Upper lobe of right lung (tissue), 1 donor: ENCODE results near the gene PDCD2. TPM values are rescaled to one million over a fixed set of nuclear protein-coding genes. Genes with fewer than 3 reads are reported as not detected.
A peak's percentile ranks its signal among the peaks of the same experiment; 100 is the strongest.
"Not testable (repeated sequence)": the region's sequence is repeated elsewhere in the genome, so short reads cannot be mapped to it uniquely, and the experiment has no call there.

Experiments
- ATAC-seq: fragments of 200-7000 bp; cut with Tn5 transposase; one replicate; pipeline ENCODE4 v1.9.1; 2020; ENCODE audit warnings: mild to moderate bottlenecking, moderate library complexity
- DNase-seq: peaks from one replicate; pipeline ENCODE4 v3.0.0-alpha.2; 2020
- H3K27ac ChIP-seq: fragments of 200-600 bp; one replicate; pipeline ENCODE4 v1.8.0; 2022
- H3K27me3 ChIP-seq: fragments of 200-600 bp; one replicate; pipeline ENCODE4 v1.8.0; 2022; ENCODE audit warnings: mild to moderate bottlenecking
- H3K36me3 ChIP-seq: fragments of 200-600 bp; one replicate; pipeline ENCODE4 v1.8.0; 2022
- H3K4me1 ChIP-seq: fragments of 200-600 bp; one replicate; pipeline ENCODE4 v1.8.0; 2022
- H3K4me3 ChIP-seq: fragments of 200-600 bp; one replicate; pipeline ENCODE4 v1.8.0; 2022; ENCODE audit warnings: mild to moderate bottlenecking
- H3K9me3 ChIP-seq: fragments of 200-600 bp; one replicate; pipeline ENCODE4 v1.8.0; 2022
- CTCF ChIP-seq: fragments of 200-600 bp; IDR thresholded peaks from one replicate; pipeline ENCODE4 v1.8.0; 2022; ENCODE audit warnings: antibody characterized with exemption
- intact Hi-C: fragments of 100-400 bp; cut with DNase I; formaldehyde crosslinking; loops from one replicate; pipeline ENCODE4 v1.11.0; 2022
- total RNA-seq: library from RNA; stranded (reverse); fragmentation: NEBNext Ultra II Directional; extraction: Animal tissue kit (Norgen Biotek cat#: 25700); gene quantifications from one replicate; pipeline ENCODE4 v1.2.1, GENCODE V29; 2021
- donor health status: DM: no; HTN: yes; CAD: no; lungs with severe emphysema.

The PDCD2 gene
- total RNA-seq, 1 donor from 2014 or later = 41.3 TPM

- Histone ChIP-seq H3K36me3 (peaks cover 25% of the 10 kb centered on the region), H3K4me3 (no peak overlapping the region), H3K9me3 (no peaks in the 10 kb centered on the region), H3K27me3 (no peaks in the 10 kb centered on the region), H3K27ac (no peak overlapping the region), H3K4me1 (no peaks in the 10 kb centered on the region)
- DNase-seq = peak; percentile 72
- peak; percentile 93 for ATAC-seq
- peak; percentile 84 for TF ChIP-seq CTCF
- intact Hi-C loops = no loop called here
These were observed 54.5 kb downstream of the PDCD2 start for GRCh38 chr6:170529839-170530469.

GRCh38 chr6:170527995-170528394 is 56.4 kb downstream of the PDCD2 start:
- H3K4me1 ChIP-seq = peaks cover 12% of the 10 kb centered on the region
- H3K27ac ChIP-seq, H3K9me3 ChIP-seq, intact Hi-C loops, H3K36me3 ChIP-seq, H3K27me3 ChIP-seq, DNase-seq, H3K4me3 ChIP-seq, ATAC-seq: not testable (repeated sequence)

- Histone ChIP-seq H3K4me3 (no peak overlapping the region), H3K27me3 (no peaks in the 10 kb centered on the region), H3K9me3 (no peaks in the 10 kb centered on the region), H3K36me3 (no peaks in the 10 kb centered on the region), H3K27ac (no peak overlapping the region), H3K4me1 (peaks cover 16% of the 10 kb centered on the region)
- ATAC-seq (no peak), DNase-seq (no peak)
- TF ChIP-seq CTCF = no peak
- intact Hi-C loops = no loop called here
These were observed 58.6 kb downstream of the PDCD2 start for GRCh38 chr6:170525795-170526194.

Other genes starting within 250 kb of the PDCD2 start
- gene PSMB1, start 31.3 kb downstream of the PDCD2 start, total RNA-seq = 111 TPM
- gene TBP, start 30.3 kb downstream of the PDCD2 start, total RNA-seq = 12.8 TPM